Stimulated activated CD8-positive, alpha-beta memory T cell treated with anti-CD3 and anti-CD28 coated beads, Interleukin-15, amount 100 ng/mL, for 1 hour (primary cell): ENCODE results near the gene DHRS11.

Source experiments
- DNase-seq: peaks from one replicate; pipeline ENCODE4 v3.0.0-alpha.2; 2020; ENCODE audit warnings: low read depth

The DHRS11 gene, protein sequence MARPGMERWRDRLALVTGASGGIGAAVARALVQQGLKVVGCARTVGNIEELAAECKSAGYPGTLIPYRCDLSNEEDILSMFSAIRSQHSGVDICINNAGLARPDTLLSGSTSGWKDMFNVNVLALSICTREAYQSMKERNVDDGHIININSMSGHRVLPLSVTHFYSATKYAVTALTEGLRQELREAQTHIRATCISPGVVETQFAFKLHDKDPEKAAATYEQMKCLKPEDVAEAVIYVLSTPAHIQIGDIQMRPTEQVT

GRCh38 chr17:36591434-36592315 is at the start of gene DHRS11:
TSS of gene DHRS11 (plus strand) at chr17:36591879. CDS start at chr17:36592010, 131 bp downstream.
- peak; percentile 56 for DNase-seq

GRCh38 chr17:36542755-36543154 is 48.9 kb upstream of the DHRS11 start:
- no peak for DNase-seq

DNA sequence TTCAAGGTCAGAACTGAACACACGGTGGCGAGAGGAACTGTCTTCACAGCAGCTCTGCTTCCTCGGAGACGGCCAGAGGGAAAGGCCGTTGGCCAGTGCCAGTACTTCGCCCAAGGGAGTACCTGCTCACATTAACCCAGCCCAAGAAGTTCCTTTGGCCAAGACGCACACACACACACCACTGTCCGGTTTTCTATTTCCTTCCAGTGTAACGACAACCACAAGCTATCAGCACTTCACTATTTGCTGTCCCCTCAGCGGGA is 47.7 kb upstream of the DHRS11 start:
- DNase-seq = no peak

DNA sequence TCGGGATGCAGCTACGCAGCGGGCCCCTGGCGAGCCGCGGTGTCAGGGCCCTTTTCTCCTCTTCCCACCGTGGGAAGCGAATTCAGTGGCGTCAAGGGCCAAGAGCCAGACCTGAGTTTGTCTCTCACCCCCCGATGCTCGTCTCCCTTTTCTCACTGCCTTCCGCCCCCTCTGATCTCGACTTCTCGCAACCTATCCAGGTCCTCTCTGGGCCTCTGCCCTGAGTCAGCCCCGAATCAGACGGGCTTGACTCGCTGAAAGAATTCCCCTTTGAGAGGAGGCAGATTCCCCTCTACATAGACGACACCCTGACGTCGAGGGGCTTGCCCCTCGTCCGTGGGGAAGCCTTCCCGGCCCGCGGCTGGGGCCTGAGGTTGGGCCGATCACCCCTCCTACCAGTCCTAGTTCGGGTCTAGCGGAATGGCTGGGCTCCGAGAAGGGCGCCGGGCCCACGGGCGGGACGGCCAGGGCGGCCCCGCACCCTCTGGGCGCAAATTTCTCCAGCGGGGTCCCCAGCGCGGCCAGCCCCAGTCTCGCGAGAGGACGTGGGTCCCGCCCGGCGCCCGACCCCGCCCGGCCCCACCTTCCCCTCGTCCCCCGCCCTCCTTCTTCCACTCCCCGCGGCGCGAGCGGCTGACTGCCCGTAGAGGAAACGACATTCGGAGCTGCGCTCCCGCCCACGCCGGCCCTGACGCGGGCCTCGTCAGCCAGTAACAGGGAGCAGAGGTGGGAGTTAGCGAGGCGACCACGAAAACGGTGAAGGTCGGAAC is 47.2 kb upstream of the DHRS11 start, which contains the start of gene GGNBP2:
GGNBP2 (plus strand) TSS at position 613 of the 770 bp plus-strand sequence. CDS start 806 bp downstream, outside the sequence.
- peak; percentile 76 for DNase-seq

DNA sequence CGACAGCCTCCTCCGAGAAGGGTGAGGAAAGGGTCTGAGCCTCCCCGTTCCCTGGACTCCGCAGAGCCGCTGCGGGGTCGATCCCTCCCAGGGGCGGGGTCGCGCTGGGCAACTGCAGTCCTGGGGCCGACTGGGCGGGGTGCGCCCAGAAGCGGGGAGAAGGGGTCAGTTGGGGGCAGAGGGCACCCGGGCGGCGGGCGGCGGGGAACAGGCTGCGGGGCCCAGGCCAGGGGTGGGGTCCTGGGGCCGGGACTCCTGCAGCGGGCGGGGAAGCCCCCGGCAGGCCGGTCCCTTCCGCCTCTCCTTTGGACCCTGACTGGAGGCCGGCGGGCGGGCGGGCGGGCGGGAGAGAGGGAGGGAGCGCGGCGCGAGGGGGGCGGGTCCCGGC is 46.6 kb upstream of the DHRS11 start:
- DNase-seq = no peak

GRCh38 chr17:36545465-36546417 is 45.9 kb upstream of the DHRS11 start:
- peak; percentile 91 for DNase-seq

DNA sequence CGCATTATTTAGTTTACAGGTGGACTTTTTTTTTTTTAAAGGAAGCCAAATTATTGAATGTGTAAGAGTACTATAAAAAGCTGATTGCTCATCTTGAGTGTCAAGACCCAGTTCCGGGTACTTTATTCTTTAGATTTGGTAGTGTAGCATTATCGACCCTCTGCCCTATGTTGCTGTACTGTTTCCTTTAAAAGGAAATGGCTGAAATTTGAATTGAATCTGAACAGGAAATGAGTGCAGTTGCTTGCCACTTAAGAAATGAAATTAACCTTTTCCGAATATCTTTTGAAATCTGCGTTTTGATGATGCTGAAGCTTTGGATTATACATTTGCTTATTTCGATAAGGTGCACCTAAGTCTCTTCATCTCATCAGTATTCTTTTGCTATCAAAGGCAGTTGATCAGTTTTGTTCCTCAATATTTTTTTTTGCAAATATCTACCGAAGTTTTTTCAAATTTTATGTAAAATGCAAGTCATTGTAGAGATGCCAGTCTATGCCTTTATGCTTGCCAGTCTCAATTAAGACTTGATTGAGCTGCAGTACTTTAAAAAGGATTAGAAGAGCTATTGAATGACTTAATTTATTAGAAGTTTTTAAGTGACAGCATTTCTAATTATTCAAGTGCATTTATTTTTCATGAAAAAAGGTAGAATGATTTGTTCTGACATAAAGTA is 45.1 kb upstream of the DHRS11 start:
- DNase-seq = no peak

DNA sequence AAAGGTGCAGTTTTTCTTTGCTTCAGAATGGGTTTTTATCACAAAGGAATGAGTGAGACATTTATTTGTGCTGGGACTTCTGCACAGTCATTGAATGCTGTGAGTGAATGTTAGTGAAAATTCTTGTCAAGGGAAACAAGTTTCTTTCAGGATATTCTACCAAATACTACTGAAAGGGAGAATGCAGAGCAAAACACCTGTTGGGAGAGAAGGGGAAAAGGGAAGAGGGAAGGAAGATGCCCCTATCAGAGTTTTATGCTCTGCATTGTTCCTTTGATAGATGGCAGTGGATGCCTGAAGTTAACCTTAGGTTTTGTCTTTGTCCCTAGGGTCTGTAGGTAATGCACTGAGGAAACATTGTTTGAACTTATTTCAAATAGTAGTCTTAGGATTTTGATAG is 43.9 kb upstream of the DHRS11 start:
- DNase-seq = no peak

- no peak for DNase-seq
Observed at GRCh38 chr17:36550491-36551417, 40.9 kb upstream of the DHRS11 start.

DNA sequence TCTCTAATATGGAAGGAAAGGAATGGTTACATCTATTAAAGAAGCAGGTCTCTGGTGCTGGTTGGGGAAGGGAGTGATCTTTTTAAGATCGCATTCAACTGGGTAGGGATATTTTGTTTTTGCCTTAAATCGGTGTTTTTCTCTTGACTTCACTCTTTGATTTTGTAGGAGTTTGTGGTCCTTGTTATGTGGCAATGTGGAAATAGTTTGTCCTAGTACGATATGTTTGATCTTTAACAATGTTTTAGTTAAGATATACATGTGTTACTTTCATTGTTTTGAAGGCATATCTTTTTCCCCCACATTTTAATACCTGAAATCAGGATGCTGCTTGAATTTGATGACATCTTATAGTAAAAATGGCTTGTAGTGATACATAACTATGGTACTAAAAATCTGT is 38.2 kb upstream of the DHRS11 start:
- DNase-seq = no peak

DNA sequence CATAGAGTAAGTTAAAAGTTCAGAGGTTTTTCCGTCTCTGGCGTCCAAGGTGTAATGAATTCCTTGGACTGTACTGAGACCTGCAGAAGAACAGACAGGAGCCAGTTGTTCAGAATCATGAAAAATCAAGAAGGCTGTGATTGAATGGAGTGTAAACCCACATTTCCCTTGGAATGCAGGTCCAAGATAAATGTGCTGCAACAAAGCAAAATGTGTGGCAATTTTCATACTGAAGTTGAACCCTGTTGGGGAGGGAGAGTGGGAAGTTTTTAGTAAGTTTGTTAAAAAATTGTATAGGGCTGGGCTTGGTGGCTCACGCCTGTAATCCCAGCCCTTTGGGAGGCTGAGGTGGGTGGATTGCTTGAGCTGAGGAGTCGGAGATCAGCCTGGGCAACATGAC is 25.6 kb upstream of the DHRS11 start:
- no peak for DNase-seq

GRCh38 chr17:36575028-36575427 is 16.7 kb upstream of the DHRS11 start:
- no peak for DNase-seq

DNA sequence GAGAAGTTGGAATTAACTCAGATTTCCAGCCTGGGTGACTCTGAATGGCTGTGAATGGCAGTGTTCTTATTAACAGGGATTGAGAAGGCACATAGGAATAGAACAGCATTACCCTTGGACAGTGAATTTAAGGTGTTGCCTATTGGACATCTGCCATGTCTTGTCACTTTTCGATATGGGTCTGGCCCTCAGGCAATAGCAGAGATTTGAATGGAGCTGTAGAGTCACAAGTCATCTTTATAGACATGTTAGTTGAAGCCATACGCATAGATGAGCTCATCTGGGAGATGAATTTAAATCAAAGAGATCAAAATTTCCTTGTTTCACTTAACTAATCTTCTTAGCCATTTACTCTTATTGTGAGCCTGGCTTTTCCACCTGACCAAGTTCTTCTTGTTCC is 14.9 kb upstream of the DHRS11 start:
- no peak for DNase-seq

- no peak for DNase-seq
Observed at GRCh38 chr17:36578671-36579070, 13.0 kb upstream of the DHRS11 start.

- DNase-seq = no peak
Observed at GRCh38 chr17:36583787-36584186, 7.9 kb upstream of the DHRS11 start.

DNA sequence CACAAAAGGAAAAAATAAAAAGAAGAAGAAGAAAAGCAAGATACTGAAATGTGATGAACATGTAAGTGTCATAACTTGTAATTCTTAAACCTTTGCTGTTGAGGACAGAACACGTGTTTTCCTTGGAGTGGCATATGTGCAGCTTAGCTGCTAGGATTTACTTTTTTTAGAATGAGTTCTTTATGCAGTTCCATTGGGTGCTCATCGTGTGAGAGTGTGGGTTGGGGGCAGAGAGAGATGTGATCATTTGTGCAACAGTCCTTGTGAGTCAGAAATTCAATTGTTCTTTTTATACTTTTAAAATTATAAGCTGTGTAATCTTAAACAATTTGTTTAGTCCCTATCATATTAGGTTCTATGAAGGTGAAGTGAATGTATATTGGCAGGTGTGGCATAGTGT is 5.5 kb upstream of the DHRS11 start:
- DNase-seq = no peak

GRCh38 chr17:36590082-36590481 is 1.6 kb upstream of the DHRS11 start:
- DNase-seq = no peak

- DNase-seq = no peak
Observed at GRCh38 chr17:36592316-36592715, 637 bp downstream of the DHRS11 start.

DNA sequence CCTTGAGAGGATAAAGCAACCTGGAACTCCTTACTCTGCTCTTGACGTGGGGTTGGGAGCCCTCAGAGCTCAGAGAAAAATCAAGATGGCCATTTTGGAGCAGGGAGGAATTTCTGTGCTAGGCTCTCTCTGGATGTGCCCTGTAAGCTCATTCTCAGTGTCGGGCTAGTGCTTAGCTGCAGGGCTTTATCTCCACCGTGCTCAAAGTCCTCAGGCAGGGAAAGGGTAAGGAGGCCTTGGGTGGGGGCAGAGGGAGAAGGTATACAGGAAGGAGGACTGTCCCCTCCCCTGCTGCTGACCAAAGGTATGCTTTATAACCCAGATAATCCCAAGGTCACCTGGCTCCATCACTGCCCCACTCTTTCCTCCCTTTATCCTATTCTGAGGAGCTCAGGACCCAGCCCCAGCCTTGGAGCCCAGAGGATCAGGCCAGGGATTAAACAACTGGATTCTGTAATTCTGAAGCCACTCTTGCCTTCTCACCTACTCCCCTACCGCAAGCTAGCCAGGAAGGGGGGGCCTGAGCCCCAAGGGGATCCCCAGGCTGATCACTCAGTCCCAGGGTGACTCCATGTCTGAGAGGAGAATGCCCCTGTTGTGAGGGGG is 1.1 kb downstream of the DHRS11 start:
- no peak for DNase-seq
